EH (cell line): ENCODE results near the gene FHL2.

Experiments
- DNase-seq: peaks from one replicate; pipeline ENCODE4 v3.0.0-alpha.2; 2015; ENCODE audit warnings: low read depth

The FHL2 gene

GRCh38 chr2:105397025-105397722, 1.7 kb downstream of the FHL2 start:
- peak; percentile 54 for DNase-seq

- DNase-seq = peak; percentile 100
Measured at GRCh38 chr2:105396254-105397024, 2.4 kb downstream of the FHL2 start.

- DNase-seq = no peak
Measured at GRCh38 chr2:105395691-105396090, 3.2 kb downstream of the FHL2 start.

GRCh38 chr2:105394951-105395611, 3.8 kb downstream of the FHL2 start:
- DNase-seq = no peak

GRCh38 chr2:105393373-105394055, 5.3 kb downstream of the FHL2 start:
- DNase-seq = no peak

GRCh38 chr2:105391763-105392662, 6.8 kb downstream of the FHL2 start:
- DNase-seq = no peak

GRCh38 chr2:105391058-105391627, 7.7 kb downstream of the FHL2 start:
- DNase-seq = peak; percentile 85

GRCh38 chr2:105390454-105390853, 8.4 kb downstream of the FHL2 start:
- peak; percentile 25 for DNase-seq

- DNase-seq = peak; percentile 98
Measured at GRCh38 chr2:105388971-105389381, 9.9 kb downstream of the FHL2 start.

GRCh38 chr2:105387225-105387624, 11.6 kb downstream of the FHL2 start:
- no peak for DNase-seq

- no peak for DNase-seq
Measured at GRCh38 chr2:105385731-105386540, 12.9 kb downstream of the FHL2 start.

- DNase-seq = no peak
Measured at GRCh38 chr2:105384861-105385260, 14.0 kb downstream of the FHL2 start.

GRCh38 chr2:105384216-105384615, 14.6 kb downstream of the FHL2 start:
- no peak for DNase-seq

- no peak for DNase-seq
Measured at GRCh38 chr2:105383432-105384166, 15.3 kb downstream of the FHL2 start.

- no peak for DNase-seq
Measured at GRCh38 chr2:105382177-105382576, 16.7 kb downstream of the FHL2 start.

GRCh38 chr2:105381101-105381668, 17.7 kb downstream of the FHL2 start:
- no peak for DNase-seq

GRCh38 chr2:105380432-105381100, 18.3 kb downstream of the FHL2 start:
- peak; percentile 39 for DNase-seq

GRCh38 chr2:105379741-105380186, 19.1 kb downstream of the FHL2 start:
- no peak for DNase-seq
